Stimulated activated naive CD4-positive, alpha-beta T cell (primary cell): ENCODE results near the gene FCN1.
"Not testable (repeated sequence)": the region's sequence is repeated elsewhere in the genome, so short reads cannot be mapped to it uniquely, and the experiment has no call there.

Source experiments
- DNase-seq, 6 experiments: peaks; one replicate each; lab custom pipeline; 2025; lab: John Stamatoyannopoulos, UW

Gene FCN1

GRCh38 chr9:134917431-134918373 lies at the start of gene FCN1:
Gene FCN1, minus strand, starts transcription at chr9:134917912. Its CDS starts 41 bp downstream, at chr9:134917871.
- DNase-seq: no peak

- DNase-seq: no peak
These were observed 49.2 kb upstream of the FCN1 start for GRCh38 chr9:134966697-134967546.

- no peak for DNase-seq
These were observed 48.6 kb upstream of the FCN1 start for GRCh38 chr9:134966270-134966669.

GRCh38 chr9:134965851-134966250 lies 48.1 kb upstream of the FCN1 start:
- DNase-seq: no peak

GRCh38 chr9:134965411-134965810 lies 47.7 kb upstream of the FCN1 start:
- DNase-seq: no peak

GRCh38 chr9:134964271-134965055 lies 46.8 kb upstream of the FCN1 start:
- DNase-seq: no peak

- no peak for DNase-seq
These were observed 45.8 kb upstream of the FCN1 start for GRCh38 chr9:134963546-134963945.

- no peak for DNase-seq
These were observed 45.3 kb upstream of the FCN1 start for GRCh38 chr9:134962973-134963364.

- DNase-seq: no peak
These were observed 44.6 kb upstream of the FCN1 start for GRCh38 chr9:134962065-134962972.

- no peak for DNase-seq
These were observed 43.8 kb upstream of the FCN1 start for GRCh38 chr9:134961331-134962064.

- no peak for DNase-seq
These were observed 43.0 kb upstream of the FCN1 start for GRCh38 chr9:134960701-134961181.

- DNase-seq: no peak
These were observed 42.2 kb upstream of the FCN1 start for GRCh38 chr9:134959971-134960310.

- no peak for DNase-seq
These were observed 41.6 kb upstream of the FCN1 start for GRCh38 chr9:134959126-134959970.

- DNase-seq: no peak
These were observed 40.2 kb upstream of the FCN1 start for GRCh38 chr9:134957945-134958227.

GRCh38 chr9:134957165-134957944 lies 39.6 kb upstream of the FCN1 start:
- DNase-seq: no peak

- not testable (repeated sequence) for DNase-seq
These were observed 38.7 kb upstream of the FCN1 start for GRCh38 chr9:134956387-134956786.

GRCh38 chr9:134955801-134956200 lies 38.1 kb upstream of the FCN1 start:
- DNase-seq: no peak

- DNase-seq: no peak
These were observed 37.4 kb upstream of the FCN1 start for GRCh38 chr9:134955156-134955555.

GRCh38 chr9:134951994-134952393 lies 34.3 kb upstream of the FCN1 start:
- DNase-seq: no peak
